Stomach (tissue), 9 donors: Measurements from ENCODE around the gene ARHGAP29. TPM values are rescaled to one million over a fixed set of nuclear protein-coding genes. Genes with fewer than 3 reads are reported as not detected.

Source experiments
- DNase-seq, 2 donors: peaks; one replicate each; pipeline versions ENCODE4 v3.0.0 to v3.0.0-alpha.2; 2013 to 2019
- H3K27ac ChIP-seq, 5 donors: fragments of 200-600 bp in 4 of 5; sonication (generic) in 4 of 5; one replicate each; pipeline ENCODE4 v1.5.1; 2013 to 2019; ENCODE audit warnings: mild to moderate bottlenecking in 1 of 5, moderate library complexity in 1 of 5
- H3K27me3 ChIP-seq, 3 donors: fragments of 200-600 bp; sonication (generic); one replicate each; pipeline ENCODE4 v1.5.1; 2017 to 2019; ENCODE audit warnings: mixed run types in 1 of 3
- H3K36me3 ChIP-seq, 4 donors: fragments of 200-600 bp; sonication (generic); 1 replicate in 3 of 4; 2 replicates in 1 of 4; pipeline ENCODE4 v1.5.1; 2016 to 2019
- H3K4me1 ChIP-seq, 4 donors: fragments of 200-600 bp; sonication (generic); one replicate each; pipeline ENCODE4 v1.5.1; 2016 to 2019
- H3K4me3 ChIP-seq, 4 donors: fragments of 200-600 bp; sonication (generic) in 3 of 4; one replicate each; pipeline ENCODE4 v1.5.1; 2016 to 2019; ENCODE audit warnings: mild to moderate bottlenecking in 1 of 4
- H3K9me3 ChIP-seq, 4 donors: fragments of 200-600 bp; sonication (generic); one replicate each; pipeline ENCODE4 v1.5.1; 2016 to 2019
- EP300 ChIP-seq: sonication (generic); formaldehyde crosslinking; IDR thresholded peaks from one replicate; pipeline ENCODE4 v1.6.1; 2017; ENCODE audit warnings: antibody characterized with exemption
- POLR2A ChIP-seq, 4 donors: fragments of 450-650 bp; IDR thresholded peaks; one replicate each; pipeline ENCODE4 v1.6.1; 2016; ENCODE audit warnings: antibody characterized with exemption in 4 of 4, control low read depth in 2 of 4, mild to moderate bottlenecking in 1 of 4, moderate library complexity in 1 of 4
- POLR2AphosphoS5 ChIP-seq, 3 donors: sonication (generic); formaldehyde crosslinking; IDR thresholded peaks; one replicate each; pipeline ENCODE4 v1.6.1; 2016; ENCODE audit warnings: antibody characterized with exemption in 3 of 3
- WGBS, 5 donors: extraction: QIAGEN DNeasy Blood & Tissue Kit in 3 of 5; methylation state at CpG; one replicate each; pipeline versions ENCODE4 v1.1.5 to v1.1.7; 2013 to 2018; 5-methylcytosine and 5-hydroxymethylcytosine counted together
- intact Hi-C: fragments of 100-400 bp; cut with DNase I; formaldehyde crosslinking; loops from one replicate; pipeline ENCODE4 v1.15.1; 2023; ENCODE audit warnings: low total_unique reads
- polyA plus RNA-seq, 3 donors: library from polyadenylated mRNA; stranded (reverse); fragments of 200-250 nt; gene quantifications; one replicate each; pipeline ENCODE4 v1.2.3, GENCODE V29; 2013
- total RNA-seq, 5 donors: library from RNA; depleted of rRNA; stranded (reverse); fragments of >200 nt; gene quantifications; one replicate each; pipeline versions ENCODE4 v1.1.0 to v1.2.3, GENCODE V29; 2014 to 2016
- TF ChIP-seq, protein P1 (sequence below), 7 experiments: fragments of 450-650 bp in 4 of 7; fragments of 200-600 bp in 3 of 7; sonication (generic) in 3 of 7; IDR thresholded peaks; one replicate each; pipeline ENCODE4 v1.5.1; 2016 to 2019; ENCODE audit warnings: antibody characterized with exemption in 7 of 7, control low read depth in 2 of 7, mild to moderate bottlenecking in 1 of 7
- donor health status: healthy with polysubstance abuse.
- donor health status: Bipolar disorder and iron deficiency.
- donor health status: healthy.

ARHGAP29 gene
- total and polyA plus RNA-seq, 8 donors: 4.4 to 90.9 (median 17.6) TPM

DNA sequence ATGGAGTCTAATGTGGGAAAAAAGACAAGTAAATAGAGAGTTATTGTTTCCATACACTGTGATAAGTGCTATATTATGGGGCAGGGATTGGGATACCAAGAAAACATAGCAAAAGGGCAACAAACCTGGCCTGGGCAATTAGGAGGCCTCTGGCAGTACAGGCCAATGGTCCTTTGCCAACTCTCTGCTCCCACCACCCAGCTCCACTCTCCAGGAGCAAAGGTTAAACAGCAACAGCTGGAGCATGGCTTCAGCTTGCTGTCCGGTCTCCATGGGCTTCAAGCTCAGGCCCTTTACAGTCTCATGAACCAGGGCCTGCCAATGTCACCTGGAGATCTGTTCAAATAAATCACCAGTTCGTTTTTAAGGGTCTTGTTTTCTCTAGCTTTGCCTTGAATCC is 37.2 kb upstream of the ARHGAP29 start:
- no peaks in the 10 kb centered on the region for H3K36me3 ChIP-seq
- peak overlapping the region in 2 of 5 donors; percentile 9 to 20 for H3K27ac ChIP-seq
- no peaks in the 10 kb centered on the region for H3K27me3 ChIP-seq
- H3K4me1 ChIP-seq: peaks cover 0 to 37% (median 16%) of the 10 kb centered on the region in 4 donors
- intact Hi-C loops: no loop called here
- no peak for DNase-seq
- no peak overlapping the region for H3K4me3 ChIP-seq
- no peak for TF ChIP-seq EP300
- TF ChIP-seq, protein P1, sequence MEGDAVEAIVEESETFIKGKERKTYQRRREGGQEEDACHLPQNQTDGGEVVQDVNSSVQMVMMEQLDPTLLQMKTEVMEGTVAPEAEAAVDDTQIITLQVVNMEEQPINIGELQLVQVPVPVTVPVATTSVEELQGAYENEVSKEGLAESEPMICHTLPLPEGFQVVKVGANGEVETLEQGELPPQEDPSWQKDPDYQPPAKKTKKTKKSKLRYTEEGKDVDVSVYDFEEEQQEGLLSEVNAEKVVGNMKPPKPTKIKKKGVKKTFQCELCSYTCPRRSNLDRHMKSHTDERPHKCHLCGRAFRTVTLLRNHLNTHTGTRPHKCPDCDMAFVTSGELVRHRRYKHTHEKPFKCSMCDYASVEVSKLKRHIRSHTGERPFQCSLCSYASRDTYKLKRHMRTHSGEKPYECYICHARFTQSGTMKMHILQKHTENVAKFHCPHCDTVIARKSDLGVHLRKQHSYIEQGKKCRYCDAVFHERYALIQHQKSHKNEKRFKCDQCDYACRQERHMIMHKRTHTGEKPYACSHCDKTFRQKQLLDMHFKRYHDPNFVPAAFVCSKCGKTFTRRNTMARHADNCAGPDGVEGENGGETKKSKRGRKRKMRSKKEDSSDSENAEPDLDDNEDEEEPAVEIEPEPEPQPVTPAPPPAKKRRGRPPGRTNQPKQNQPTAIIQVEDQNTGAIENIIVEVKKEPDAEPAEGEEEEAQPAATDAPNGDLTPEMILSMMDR (IDR thresholded peaks at IDR 0.05): no peak
- no peak for TF ChIP-seq POLR2A (IDR thresholded peaks at IDR 0.05)
- no peak for TF ChIP-seq POLR2AphosphoS5 (IDR thresholded peaks at IDR 0.05)
- whole genome bisulfite sequencing, 5 donors: 67 to 79% (median 69%) methylated on average over 2 of the region's 2 CpGs
- H3K9me3 ChIP-seq: no peaks in the 10 kb centered on the region

DNA sequence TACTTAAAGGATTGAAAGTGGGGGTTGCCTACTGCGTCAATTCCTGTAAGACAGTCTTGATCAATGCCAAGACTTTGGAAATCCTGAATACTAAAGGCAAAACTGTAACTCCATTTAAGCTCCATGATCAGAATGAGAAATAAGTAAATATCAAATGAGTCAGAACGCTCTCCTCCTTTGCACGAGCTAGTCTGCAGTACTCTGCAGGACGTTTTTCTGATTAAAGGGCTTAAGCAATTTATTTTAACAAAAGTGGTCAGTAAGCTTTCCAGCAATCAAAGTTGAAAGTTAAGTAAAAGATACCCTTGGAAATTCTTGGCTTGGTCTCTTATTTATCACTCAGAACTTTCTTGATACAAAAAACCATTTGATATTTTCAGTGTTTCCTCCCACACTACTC is 35.7 kb upstream of the ARHGAP29 start:
- no peak for DNase-seq
- no peak for TF ChIP-seq EP300
- TF ChIP-seq, protein P1 (IDR thresholded peaks at IDR 0.05): no peak
- TF ChIP-seq POLR2A (IDR thresholded peaks at IDR 0.05): no peak
- no peak for TF ChIP-seq POLR2AphosphoS5 (IDR thresholded peaks at IDR 0.05)
- intact Hi-C loops: no loop called here
- H3K27ac ChIP-seq: no peak overlapping the region
- no peaks in the 10 kb centered on the region for H3K27me3 ChIP-seq
- no peaks in the 10 kb centered on the region for H3K36me3 ChIP-seq
- H3K9me3 ChIP-seq: no peaks in the 10 kb centered on the region
- WGBS, 5 donors: 19 to 40% (median 20%) methylated on average over 4 of the region's 4 CpGs
- no peak overlapping the region for H3K4me3 ChIP-seq
- peaks cover 0 to 37% (median 16%) of the 10 kb centered on the region in 4 donors for H3K4me1 ChIP-seq

DNA sequence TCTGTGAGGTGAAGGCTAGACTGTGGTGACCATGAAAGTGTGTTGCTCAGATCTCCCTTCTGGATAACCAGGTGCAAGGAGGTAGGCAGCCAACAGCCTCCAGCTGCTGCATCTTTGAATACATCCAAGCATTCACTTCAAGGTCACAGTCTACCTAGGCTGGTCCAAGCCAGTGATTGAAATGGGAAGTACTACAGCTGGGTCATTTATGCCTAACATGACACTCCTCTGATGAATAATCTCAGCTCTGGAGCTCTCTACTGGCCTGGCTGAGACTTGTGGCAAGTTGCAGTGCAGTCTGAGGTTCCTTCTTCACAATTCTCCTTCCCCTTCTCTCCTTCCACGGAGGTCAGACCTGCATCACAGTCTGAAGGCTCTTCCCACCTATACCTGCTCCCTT is 35.0 kb upstream of the ARHGAP29 start:
- TF ChIP-seq POLR2A (IDR thresholded peaks at IDR 0.05) (no peak), EP300 (no peak), POLR2AphosphoS5 (IDR thresholded peaks at IDR 0.05) (no peak)
- TF ChIP-seq, protein P1 (IDR thresholded peaks at IDR 0.05): no peak
- H3K27me3 ChIP-seq: no peaks in the 10 kb centered on the region
- no peaks in the 10 kb centered on the region for H3K36me3 ChIP-seq
- 74 to 87% (median 80%) methylated on average over 1 of the region's 1 CpG for WGBS, 5 donors
- intact Hi-C loops: no loop called here
- H3K4me3 ChIP-seq: no peak overlapping the region
- H3K27ac ChIP-seq: no peak overlapping the region
- DNase-seq: no peak
- H3K4me1 ChIP-seq: peaks cover 0 to 30% (median 16%) of the 10 kb centered on the region in 4 donors
- no peaks in the 10 kb centered on the region for H3K9me3 ChIP-seq

DNA sequence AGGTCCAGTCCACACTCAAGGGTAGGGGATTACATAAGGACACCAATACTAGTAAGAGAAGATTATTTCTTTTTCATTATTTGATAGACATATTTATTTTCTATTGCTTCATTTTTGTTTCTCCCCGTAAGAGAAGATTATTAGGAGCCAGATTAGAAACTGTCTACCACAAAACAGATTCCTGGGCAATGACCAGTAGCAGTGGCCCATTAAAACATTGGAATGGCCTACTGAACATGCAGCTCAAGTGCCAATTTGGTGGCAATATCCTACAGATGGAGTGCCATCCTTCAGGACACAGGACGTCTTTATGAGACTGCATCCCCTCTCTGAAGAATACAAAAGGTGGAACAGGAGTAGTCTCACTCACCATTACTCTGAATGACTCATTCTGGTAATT is 34.0 kb upstream of the ARHGAP29 start:
- Histone ChIP-seq H3K4me1 (peaks cover 0 to 26% (median 16%) of the 10 kb centered on the region in 4 donors), H3K27ac (no peak overlapping the region), H3K27me3 (no peaks in the 10 kb centered on the region), H3K36me3 (no peaks in the 10 kb centered on the region), H3K9me3 (no peaks in the 10 kb centered on the region), H3K4me3 (no peak overlapping the region)
- intact Hi-C loops: no loop called here
- TF ChIP-seq POLR2A (IDR thresholded peaks at IDR 0.05): no peak
- TF ChIP-seq POLR2AphosphoS5 (IDR thresholded peaks at IDR 0.05): no peak
- TF ChIP-seq, protein P1 (IDR thresholded peaks at IDR 0.05): no peak
- no peak for TF ChIP-seq EP300
- DNase-seq: no peak
- WGBS, 5 donors: 88 to 98% (median 95%) methylated on average over 2 of the region's 2 CpGs
